Adipose tissue (tissue), 3 donors: ENCODE data around the gene BET1. TPM values are rescaled to one million over a fixed set of nuclear protein-coding genes. Genes with fewer than 3 reads are reported as not detected.

Source experiments
- H3K27ac ChIP-seq: one replicate; pipeline ENCODE4 v1.5.1; 2013; ENCODE audit warnings: low read depth, low read length
- WGBS, 3 donors: extraction: QIAGEN DNeasy Blood & Tissue Kit; methylation state at CpG; one replicate each; pipeline ENCODE4 v1.1.7; 2013; 5-methylcytosine and 5-hydroxymethylcytosine counted together
- polyA plus RNA-seq, 3 donors: library from polyadenylated mRNA; stranded (reverse); fragments of 200-250 nt; gene quantifications; one replicate each; pipeline ENCODE4 v1.2.3, GENCODE V29; 2013
- donor health status: healthy with polysubstance abuse.
- donor health status: Bipolar disorder and iron deficiency.
- donor health status: healthy.

BET1 gene
- polyA plus RNA-seq, 3 donors, result 14.4 to 43.7 (median 18.8) TPM

GRCh38 chr7:94022550-94022949, 18.4 kb upstream of the BET1 start:
- 46 to 61% (median 47%) methylated on average over 3 of the region's 3 CpGs for WGBS, 3 donors
- no peak overlapping the region for H3K27ac ChIP-seq

- 33 to 85% (median 83%) methylated on average over 1 of the region's 1 CpG for WGBS, 3 donors
- no peak overlapping the region for H3K27ac ChIP-seq
Measured at GRCh38 chr7:94016786-94017185, 12.6 kb upstream of the BET1 start.

GRCh38 chr7:94015538-94015937, 11.4 kb upstream of the BET1 start:
- no peak overlapping the region for H3K27ac ChIP-seq

- 73 to 94% (median 89%) methylated on average over 1 of the region's 1 CpG for WGBS, 3 donors
- no peak overlapping the region for H3K27ac ChIP-seq
Measured at GRCh38 chr7:94012746-94013145, 8.6 kb upstream of the BET1 start.

GRCh38 chr7:94011714-94012353, 7.7 kb upstream of the BET1 start:
- WGBS, 3 donors, result 93 to 96% (median 95%) methylated on average over 27 to 35 of the region's 35 CpGs
- no peak overlapping the region for H3K27ac ChIP-seq

- H3K27ac ChIP-seq, result no peak overlapping the region
- WGBS, 3 donors, result 50 to 76% (median 64%) methylated on average over 2 of the region's 2 CpGs
Measured at GRCh38 chr7:94008537-94008936, 4.4 kb upstream of the BET1 start.

GRCh38 chr7:94005753-94006152, 1.6 kb upstream of the BET1 start:
- no peak overlapping the region for H3K27ac ChIP-seq
- 76 to 83% (median 79%) methylated on average over 3 of the region's 3 CpGs for WGBS, 3 donors

- peak overlapping the region; percentile 79 for H3K27ac ChIP-seq
- 2 to 7% (median 5%) methylated on average over 16 of the region's 16 CpGs for WGBS, 3 donors
Measured at GRCh38 chr7:94003446-94004023, 620 bp downstream of the BET1 start.

GRCh38 chr7:94001396-94001795, 2.8 kb downstream of the BET1 start:
- WGBS, 3 donors, result 93 to 97% (median 97%) methylated on average over 1 of the region's 1 CpG
- H3K27ac ChIP-seq, result no peak overlapping the region

GRCh38 chr7:93997868-93998267, 6.3 kb downstream of the BET1 start:
- WGBS, 3 donors, result 92 to 100% (median 95%) methylated on average over 3 of the region's 3 CpGs
- no peak overlapping the region for H3K27ac ChIP-seq

GRCh38 chr7:93992421-93993110, 11.6 kb downstream of the BET1 start:
- WGBS, 3 donors, result 77 to 86% (median 80%) methylated on average over 6 of the region's 6 CpGs
- no peak overlapping the region for H3K27ac ChIP-seq

GRCh38 chr7:93987297-93987696, 16.9 kb downstream of the BET1 start:
- WGBS, 3 donors, result 78 to 89% (median 78%) methylated on average over 3 of the region's 3 CpGs

GRCh38 chr7:93985101-93985500, 19.1 kb downstream of the BET1 start:
- H3K27ac ChIP-seq, result no peak overlapping the region
- 76 to 84% (median 80%) methylated on average over 1 of the region's 1 CpG for WGBS, 3 donors

More at GRCh38 chr7:93987297-93987696, 16.9 kb downstream of the BET1 start:
- peak overlapping the region; percentile 20 for H3K27ac ChIP-seq

- H3K27ac ChIP-seq, result no peak overlapping the region
Measured at GRCh38 chr7:93984024-93984423, 20.1 kb downstream of the BET1 start.

GRCh38 chr7:93981480-93981874, 22.7 kb downstream of the BET1 start:
- H3K27ac ChIP-seq, result no peak overlapping the region
- WGBS, 3 donors, result 68 to 82% (median 79%) methylated on average over 2 of the region's 2 CpGs

- WGBS, 3 donors, result 67 to 88% (median 70%) methylated on average over 5 of the region's 5 CpGs
- H3K27ac ChIP-seq, result no peak overlapping the region
Measured at GRCh38 chr7:93980744-93981479, 23.2 kb downstream of the BET1 start.

GRCh38 chr7:93977211-93977950, 26.8 kb downstream of the BET1 start:
- 71 to 72% (median 72%) methylated on average over 7 of the region's 7 CpGs for WGBS, 3 donors
- no peak overlapping the region for H3K27ac ChIP-seq

- H3K27ac ChIP-seq, result no peak overlapping the region
- WGBS, 3 donors, result 86 to 96% (median 94%) methylated on average over 1 of the region's 1 CpG
Measured at GRCh38 chr7:93973134-93973533, 31.0 kb downstream of the BET1 start.
